Measurements from ENCODE around the gene NCOA1. TPM values are rescaled to one million over a fixed set of nuclear protein-coding genes. Genes with fewer than 3 reads are reported as not detected.

NCOA1 gene
- total RNA-seq, 1 experiment from 2014 or later = 27.5 TPM

- no TSS peak for BruUV-seq (replicated peaks)
Observed at GRCh38 chr2:24501813-24502212, 10.8 kb downstream of the NCOA1 start.

GRCh38 chr2:24505534-24506275 lies 14.7 kb downstream of the NCOA1 start:
- TF ChIP-seq, protein P1, sequence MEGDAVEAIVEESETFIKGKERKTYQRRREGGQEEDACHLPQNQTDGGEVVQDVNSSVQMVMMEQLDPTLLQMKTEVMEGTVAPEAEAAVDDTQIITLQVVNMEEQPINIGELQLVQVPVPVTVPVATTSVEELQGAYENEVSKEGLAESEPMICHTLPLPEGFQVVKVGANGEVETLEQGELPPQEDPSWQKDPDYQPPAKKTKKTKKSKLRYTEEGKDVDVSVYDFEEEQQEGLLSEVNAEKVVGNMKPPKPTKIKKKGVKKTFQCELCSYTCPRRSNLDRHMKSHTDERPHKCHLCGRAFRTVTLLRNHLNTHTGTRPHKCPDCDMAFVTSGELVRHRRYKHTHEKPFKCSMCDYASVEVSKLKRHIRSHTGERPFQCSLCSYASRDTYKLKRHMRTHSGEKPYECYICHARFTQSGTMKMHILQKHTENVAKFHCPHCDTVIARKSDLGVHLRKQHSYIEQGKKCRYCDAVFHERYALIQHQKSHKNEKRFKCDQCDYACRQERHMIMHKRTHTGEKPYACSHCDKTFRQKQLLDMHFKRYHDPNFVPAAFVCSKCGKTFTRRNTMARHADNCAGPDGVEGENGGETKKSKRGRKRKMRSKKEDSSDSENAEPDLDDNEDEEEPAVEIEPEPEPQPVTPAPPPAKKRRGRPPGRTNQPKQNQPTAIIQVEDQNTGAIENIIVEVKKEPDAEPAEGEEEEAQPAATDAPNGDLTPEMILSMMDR (conservative IDR thresholded peaks at IDR 0.05; ENCODE audit: low read depth, low read length) = no peak
- no peak for TF ChIP-seq EZH2 (IDR thresholded peaks at IDR 0.05; ENCODE audit: borderline replicate concordance, low read depth, low read length, poor library complexity, severe bottlenecking)
- ChIA-PET POLR2A (ENCODE audit: low non-redundant PET) (no interaction called here), CTCF (no interaction called here)
- intact Hi-C loops (cut with micrococcal nuclease; ENCODE audit: unreplicated experiment) = no loop called here
- Histone ChIP-seq H3K27ac (ENCODE audit: low read depth, low read length, poor library complexity, severe bottlenecking) (no peak overlapping the region), H3K27me3 (replicated peaks; ENCODE audit: insufficient read depth, low read depth, low read length, poor library complexity) (no peaks in the 10 kb centered on the region), H3K4me1 (ENCODE audit: insufficient read depth, low read length, poor library complexity, severe bottlenecking) (peaks cover 9% of the 10 kb centered on the region), H3K9me3 (ENCODE audit: low read depth, low read length, poor library complexity, severe bottlenecking) (no peaks in the 10 kb centered on the region), H3K36me3 (ENCODE audit: insufficient read depth, low read length, poor library complexity, severe bottlenecking) (no peaks in the 10 kb centered on the region), H3K4me3 (ENCODE audit: low read depth, low read length, poor library complexity, severe bottlenecking) (no peak overlapping the region)
- DNase-seq (ENCODE audit: low spot score) = no peak
- no TSS peak for BruUV-seq (replicated peaks)

More at GRCh38 chr2:24501813-24502212, 10.8 kb downstream of the NCOA1 start:
- ChIA-PET CTCF (no interaction called here), POLR2A (ENCODE audit: low non-redundant PET) (no interaction called here)
- no peak for TF ChIP-seq EZH2 (IDR thresholded peaks at IDR 0.05; ENCODE audit: borderline replicate concordance, low read depth, low read length, poor library complexity, severe bottlenecking)
- TF ChIP-seq, protein P1 (conservative IDR thresholded peaks at IDR 0.05; ENCODE audit: low read depth, low read length) = no peak
- no peak for DNase-seq (ENCODE audit: low spot score)
- intact Hi-C loops (cut with micrococcal nuclease; ENCODE audit: unreplicated experiment) = no loop called here
- no peaks in the 10 kb centered on the region for H3K36me3 ChIP-seq (ENCODE audit: insufficient read depth, low read length, poor library complexity, severe bottlenecking)
- no peaks in the 10 kb centered on the region for H3K9me3 ChIP-seq (ENCODE audit: low read depth, low read length, poor library complexity, severe bottlenecking)
- H3K4me3 ChIP-seq (ENCODE audit: low read depth, low read length, poor library complexity, severe bottlenecking) = no peak overlapping the region
- H3K27ac ChIP-seq (ENCODE audit: low read depth, low read length, poor library complexity, severe bottlenecking) = no peak overlapping the region
- no peaks in the 10 kb centered on the region for H3K27me3 ChIP-seq (replicated peaks; ENCODE audit: insufficient read depth, low read depth, low read length, poor library complexity)
- H3K4me1 ChIP-seq (ENCODE audit: insufficient read depth, low read length, poor library complexity, severe bottlenecking) = no peaks in the 10 kb centered on the region

DNA sequence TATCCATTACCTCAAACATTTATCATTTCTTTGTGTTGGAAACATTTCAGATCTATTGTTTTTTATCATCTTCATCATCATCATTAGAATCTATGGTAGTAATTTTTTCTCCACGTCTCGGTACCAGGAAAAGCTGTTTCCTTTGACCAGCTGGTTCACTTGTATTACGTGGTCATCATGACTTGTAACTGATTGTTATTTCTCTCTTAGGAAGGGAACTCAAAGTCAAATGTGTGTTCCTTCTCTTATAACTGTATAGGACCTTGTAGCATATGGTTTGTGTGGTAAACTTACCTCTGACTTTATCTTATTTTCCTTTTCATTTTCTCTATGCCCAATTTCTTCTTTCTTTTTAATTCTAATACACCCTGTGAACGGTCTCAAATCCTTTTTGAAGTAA lies 16.5 kb downstream of the NCOA1 start:
- Histone ChIP-seq H3K9me3 (ENCODE audit: low read depth, low read length, poor library complexity, severe bottlenecking) (no peaks in the 10 kb centered on the region), H3K27ac (ENCODE audit: low read depth, low read length, poor library complexity, severe bottlenecking) (no peak overlapping the region), H3K4me1 (ENCODE audit: insufficient read depth, low read length, poor library complexity, severe bottlenecking) (peaks cover 19% of the 10 kb centered on the region), H3K4me3 (ENCODE audit: low read depth, low read length, poor library complexity, severe bottlenecking) (no peak overlapping the region), H3K27me3 (replicated peaks; ENCODE audit: insufficient read depth, low read depth, low read length, poor library complexity) (no peaks in the 10 kb centered on the region), H3K36me3 (ENCODE audit: insufficient read depth, low read length, poor library complexity, severe bottlenecking) (no peaks in the 10 kb centered on the region)
- intact Hi-C loops (cut with micrococcal nuclease; ENCODE audit: unreplicated experiment) = no loop called here
- DNase-seq (ENCODE audit: low spot score) = no peak
- POLR2A ChIA-PET (ENCODE audit: low non-redundant PET) = no interaction called here
- CTCF ChIA-PET = no interaction called here
- no TSS peak for BruUV-seq (replicated peaks)
- no peak for TF ChIP-seq EZH2 (IDR thresholded peaks at IDR 0.05; ENCODE audit: borderline replicate concordance, low read depth, low read length, poor library complexity, severe bottlenecking)
- TF ChIP-seq, protein P1 (conservative IDR thresholded peaks at IDR 0.05; ENCODE audit: low read depth, low read length) = no peak

Data from A673 (cell line).